ENCODE results near the gene TM2D1. TPM values are rescaled to one million over a fixed set of nuclear protein-coding genes. Genes with fewer than 3 reads are reported as not detected.
"Not testable (repeated sequence)": the region's sequence is repeated elsewhere in the genome, so short reads cannot be mapped to it uniquely, and the experiment has no call there.

The TM2D1 gene
- total RNA-seq, 6 experiments from 2014 or later: 39.1 to 49.0 (median 40.4) TPM

GRCh38 chr1:61740751-61741700 lies 16.1 kb upstream of the TM2D1 start:
- Mint-ChIP-seq H3K4me3 (peak overlapping the region; percentile 90), H3K36me3 (ENCODE audit: low read depth) (no peaks in the 10 kb centered on the region), H3K4me1 (ENCODE audit: low read depth) (peaks cover 32% of the 10 kb centered on the region), H3K9me3 (no peaks in the 10 kb centered on the region), H3K27ac (no peak overlapping the region), H3K27me3 (ENCODE audit: insufficient read depth) (no peaks in the 10 kb centered on the region; the same call in 1 of the 2 replicates)
- DNase-seq: no peak
- TF ChIP-seq, protein P1, sequence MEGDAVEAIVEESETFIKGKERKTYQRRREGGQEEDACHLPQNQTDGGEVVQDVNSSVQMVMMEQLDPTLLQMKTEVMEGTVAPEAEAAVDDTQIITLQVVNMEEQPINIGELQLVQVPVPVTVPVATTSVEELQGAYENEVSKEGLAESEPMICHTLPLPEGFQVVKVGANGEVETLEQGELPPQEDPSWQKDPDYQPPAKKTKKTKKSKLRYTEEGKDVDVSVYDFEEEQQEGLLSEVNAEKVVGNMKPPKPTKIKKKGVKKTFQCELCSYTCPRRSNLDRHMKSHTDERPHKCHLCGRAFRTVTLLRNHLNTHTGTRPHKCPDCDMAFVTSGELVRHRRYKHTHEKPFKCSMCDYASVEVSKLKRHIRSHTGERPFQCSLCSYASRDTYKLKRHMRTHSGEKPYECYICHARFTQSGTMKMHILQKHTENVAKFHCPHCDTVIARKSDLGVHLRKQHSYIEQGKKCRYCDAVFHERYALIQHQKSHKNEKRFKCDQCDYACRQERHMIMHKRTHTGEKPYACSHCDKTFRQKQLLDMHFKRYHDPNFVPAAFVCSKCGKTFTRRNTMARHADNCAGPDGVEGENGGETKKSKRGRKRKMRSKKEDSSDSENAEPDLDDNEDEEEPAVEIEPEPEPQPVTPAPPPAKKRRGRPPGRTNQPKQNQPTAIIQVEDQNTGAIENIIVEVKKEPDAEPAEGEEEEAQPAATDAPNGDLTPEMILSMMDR (IDR thresholded peaks at IDR 0.05): no peak

DNA sequence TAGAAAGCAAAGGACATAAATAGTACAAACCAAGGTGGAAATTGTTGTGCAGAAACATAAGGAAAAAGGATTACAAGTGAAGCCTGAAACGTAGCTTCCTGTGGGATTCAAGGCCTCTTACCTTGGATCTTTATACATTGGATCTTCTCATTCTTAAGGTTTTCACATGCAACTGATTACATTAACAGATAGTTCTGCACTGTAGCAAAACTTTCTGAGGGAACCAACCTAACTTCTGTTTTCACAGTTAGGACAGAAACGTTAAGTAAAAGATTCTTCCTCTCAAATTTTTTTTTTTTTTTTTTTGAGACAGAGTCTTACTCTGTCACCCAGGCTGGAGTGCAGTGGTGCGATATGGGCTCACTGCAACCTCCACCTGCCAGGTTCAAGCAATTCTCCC lies 7.8 kb upstream of the TM2D1 start:
- H3K27ac Mint-ChIP-seq: no peak overlapping the region
- H3K27me3 Mint-ChIP-seq (ENCODE audit: insufficient read depth): no peaks in the 10 kb centered on the region
- TF ChIP-seq, protein P1 (IDR thresholded peaks at IDR 0.05): no peak
- no peak for DNase-seq
- no peak overlapping the region for H3K4me3 Mint-ChIP-seq
- H3K4me1 Mint-ChIP-seq (ENCODE audit: low read depth): no peaks in the 10 kb centered on the region; the same call in 1 of the 2 replicates
- H3K36me3 Mint-ChIP-seq (ENCODE audit: low read depth): no peaks in the 10 kb centered on the region
- no peaks in the 10 kb centered on the region for H3K9me3 Mint-ChIP-seq

- not testable (repeated sequence) for H3K9me3 Mint-ChIP-seq; H3K4me3 Mint-ChIP-seq; H3K36me3 Mint-ChIP-seq (ENCODE audit: low read depth); H3K27ac Mint-ChIP-seq; H3K4me1 Mint-ChIP-seq (ENCODE audit: low read depth); H3K27me3 Mint-ChIP-seq (ENCODE audit: insufficient read depth); DNase-seq
These were observed 5.7 kb upstream of the TM2D1 start for GRCh38 chr1:61730679-61731078.

GRCh38 chr1:61727544-61727943 lies 2.6 kb upstream of the TM2D1 start:
- DNase-seq: no peak
- Mint-ChIP-seq H3K4me3 (no peak overlapping the region), H3K9me3 (no peaks in the 10 kb centered on the region), H3K4me1 (ENCODE audit: low read depth) (peaks cover 28% of the 10 kb centered on the region), H3K36me3 (ENCODE audit: low read depth) (peaks cover 15% of the 10 kb centered on the region), H3K27me3 (ENCODE audit: insufficient read depth) (no peaks in the 10 kb centered on the region; the same call in 1 of the 2 replicates), H3K27ac (no peak overlapping the region)
- TF ChIP-seq, protein P1 (IDR thresholded peaks at IDR 0.05): no peak

- Mint-ChIP-seq H3K4me3 (peak overlapping the region; percentile 96), H3K4me1 (ENCODE audit: low read depth) (peaks cover 29% of the 10 kb centered on the region), H3K36me3 (ENCODE audit: low read depth) (peaks cover 15% of the 10 kb centered on the region), H3K27me3 (ENCODE audit: insufficient read depth) (no peaks in the 10 kb centered on the region; the same call in 1 of the 2 replicates), H3K27ac (peak overlapping the region; percentile 97), H3K9me3 (no peaks in the 10 kb centered on the region)
- no peak for DNase-seq
- TF ChIP-seq, protein P1 (IDR thresholded peaks at IDR 0.05): no peak
These were observed 482 bp downstream of the TM2D1 start for GRCh38 chr1:61724506-61724812.

GRCh38 chr1:61718996-61719663 lies 5.8 kb downstream of the TM2D1 start:
- Mint-ChIP-seq H3K4me1 (ENCODE audit: low read depth) (peaks cover 16% of the 10 kb centered on the region), H3K36me3 (ENCODE audit: low read depth) (peaks cover 24% of the 10 kb centered on the region)
- not testable (repeated sequence) for H3K27me3 Mint-ChIP-seq (ENCODE audit: insufficient read depth); H3K4me3 Mint-ChIP-seq; H3K9me3 Mint-ChIP-seq; DNase-seq; H3K27ac Mint-ChIP-seq
